Astrocyte of the cerebellum (primary cell): ENCODE data around the gene NBR1.
"Not testable (repeated sequence)": the region's sequence is repeated elsewhere in the genome, so short reads cannot be mapped to it uniquely, and the experiment has no call there.

Experiments
- DNase-seq: peaks from one replicate; pipeline ENCODE4 v3.0.0-alpha.2; 2011; ENCODE audit warnings: low read depth
- H3K4me3 ChIP-seq: 2 replicates; pipeline ENCODE4 v1.5.1; 2011; ENCODE audit warnings: mild to moderate bottlenecking, low read depth, low read length, moderate library complexity
- in situ Hi-C: cut with HindIII; loops from 2 replicates; pipeline ENCODE4 v1.10.0; 2017; ENCODE audit warnings: low sequenced_read_pairs

Gene NBR1

DNA sequence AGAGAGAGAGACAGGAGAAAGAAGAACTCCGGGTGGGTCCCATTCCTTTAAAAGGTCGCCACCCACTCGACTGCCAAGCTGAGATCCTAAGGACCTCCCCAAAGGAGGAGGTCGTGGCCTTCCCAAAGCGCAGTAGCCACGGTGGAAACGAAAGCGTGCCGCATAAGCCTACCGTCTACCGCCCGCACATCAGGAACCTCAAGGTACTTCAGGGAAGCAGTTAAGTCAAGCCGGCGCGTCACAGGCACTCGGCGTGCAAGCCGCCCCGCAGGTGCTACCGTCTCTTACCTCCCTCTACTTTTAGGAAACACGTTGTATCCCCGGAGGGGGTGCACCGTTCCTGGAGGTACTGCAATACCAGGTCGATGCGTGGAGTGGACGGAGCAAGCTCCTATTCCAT is 68.6 kb downstream of the NBR1 start:
- DNase-seq, H3K4me3 ChIP-seq, in situ Hi-C loops: not testable (repeated sequence)

GRCh38 chr17:43240596-43241352 is 69.8 kb downstream of the NBR1 start:
- H3K4me3 ChIP-seq, DNase-seq, in situ Hi-C loops: not testable (repeated sequence)

DNA sequence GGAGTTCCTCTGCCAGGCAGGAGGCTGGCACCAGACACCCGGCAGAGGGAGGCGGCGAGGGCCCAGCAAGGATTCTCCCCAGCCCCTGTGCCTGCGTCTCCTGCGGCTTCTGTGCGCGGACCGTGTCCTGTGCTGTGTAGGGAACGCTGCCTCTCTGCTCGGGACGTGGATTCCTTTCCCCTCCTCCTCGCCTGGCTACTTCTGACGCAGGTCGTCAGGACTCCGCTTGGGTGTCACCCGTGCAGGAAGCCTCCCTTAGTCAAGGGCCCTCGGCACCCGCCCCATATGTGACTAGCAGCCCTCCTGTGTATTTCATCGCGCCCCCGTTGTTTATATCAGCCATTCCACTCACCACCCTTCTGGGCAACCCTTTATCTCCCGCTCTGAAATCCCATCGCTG is 75.4 kb downstream of the NBR1 start:
- in situ Hi-C loops, DNase-seq: not testable (repeated sequence)

More for the DNA sequence above, 75.4 kb downstream of the NBR1 start:
- H3K4me3 ChIP-seq, result not testable (repeated sequence)
